Right atrium auricular region (tissue), 2 donors: Measurements from ENCODE around the gene GMEB2. TPM values are rescaled to one million over a fixed set of nuclear protein-coding genes. Genes with fewer than 3 reads are reported as not detected.

Experiments
- total RNA-seq, 2 donors: library from RNA; depleted of rRNA; stranded (reverse); fragments of >200 nt; gene quantifications; one replicate each; pipeline ENCODE4 v1.1.0, GENCODE V29; 2016

Gene GMEB2
- total RNA-seq, 2 donors from 2014 or later: 5.8 to 9.4 TPM

Other genes starting within 250 kb of the GMEB2 start
- gene KCNQ2, start 154.4 kb downstream of the GMEB2 start, total RNA-seq: not detected
- 100 to 1,000 TPM; 797 to 886 TPM for gene EEF1A2, start 128.0 kb downstream of the GMEB2 start, total RNA-seq
- 100 to 1,000 TPM; 138 to 185 TPM for gene PPDPF, start 106.3 kb downstream of the GMEB2 start, total RNA-seq
- not detected for gene PTK6, start 89.7 kb downstream of the GMEB2 start, total RNA-seq
- gene SRMS, start 79.4 kb downstream of the GMEB2 start, total RNA-seq: not detected
- not detected for gene FNDC11, start 72.9 kb downstream of the GMEB2 start, total RNA-seq
- 10 to 100 TPM; 12.5 to 21.5 TPM for gene HELZ2, start 52.9 kb downstream of the GMEB2 start, total RNA-seq
- 10 to 100 TPM in 1 of 2 donors, 1 to 10 TPM in 1; 5.7 to 10.1 TPM for gene STMN3, start 26.3 kb upstream of the GMEB2 start, total RNA-seq
- 1 to 10 TPM; 4.8 to 9.2 TPM for gene RTEL1, start 31.2 kb upstream of the GMEB2 start, total RNA-seq
- gene TNFRSF6B, start 69.6 kb upstream of the GMEB2 start, total RNA-seq: 1 to 10 TPM; 1.2 to 3.8 TPM
- gene ARFRP1, start 80.9 kb upstream of the GMEB2 start, total RNA-seq: 10 to 100 TPM; 33.5 to 39.4 TPM
- 10 to 100 TPM; 11.9 to 15.1 TPM for gene ZGPAT, start 80.9 kb upstream of the GMEB2 start, total RNA-seq
- 1 to 10 TPM; 2.4 to 2.5 TPM for gene LIME1, start 109.6 kb upstream of the GMEB2 start, total RNA-seq
- gene SLC2A4RG, start 112.7 kb upstream of the GMEB2 start, total RNA-seq: 10 to 100 TPM; 30.1 to 30.7 TPM
- gene ZBTB46, start 204.2 kb upstream of the GMEB2 start, total RNA-seq: 10 to 100 TPM; 12.2 to 17.8 TPM
- gene ABHD16B, start 234.4 kb upstream of the GMEB2 start, total RNA-seq: not detected
- 10 to 100 TPM; 80.6 to 84.0 TPM for gene TPD52L2, start 238.2 kb upstream of the GMEB2 start, total RNA-seq